ENCODE data around the gene SFSWAP.
"Not testable (repeated sequence)": the region's sequence is repeated elsewhere in the genome, so short reads cannot be mapped to it uniquely, and the experiment has no call there.

Gene SFSWAP

DNA sequence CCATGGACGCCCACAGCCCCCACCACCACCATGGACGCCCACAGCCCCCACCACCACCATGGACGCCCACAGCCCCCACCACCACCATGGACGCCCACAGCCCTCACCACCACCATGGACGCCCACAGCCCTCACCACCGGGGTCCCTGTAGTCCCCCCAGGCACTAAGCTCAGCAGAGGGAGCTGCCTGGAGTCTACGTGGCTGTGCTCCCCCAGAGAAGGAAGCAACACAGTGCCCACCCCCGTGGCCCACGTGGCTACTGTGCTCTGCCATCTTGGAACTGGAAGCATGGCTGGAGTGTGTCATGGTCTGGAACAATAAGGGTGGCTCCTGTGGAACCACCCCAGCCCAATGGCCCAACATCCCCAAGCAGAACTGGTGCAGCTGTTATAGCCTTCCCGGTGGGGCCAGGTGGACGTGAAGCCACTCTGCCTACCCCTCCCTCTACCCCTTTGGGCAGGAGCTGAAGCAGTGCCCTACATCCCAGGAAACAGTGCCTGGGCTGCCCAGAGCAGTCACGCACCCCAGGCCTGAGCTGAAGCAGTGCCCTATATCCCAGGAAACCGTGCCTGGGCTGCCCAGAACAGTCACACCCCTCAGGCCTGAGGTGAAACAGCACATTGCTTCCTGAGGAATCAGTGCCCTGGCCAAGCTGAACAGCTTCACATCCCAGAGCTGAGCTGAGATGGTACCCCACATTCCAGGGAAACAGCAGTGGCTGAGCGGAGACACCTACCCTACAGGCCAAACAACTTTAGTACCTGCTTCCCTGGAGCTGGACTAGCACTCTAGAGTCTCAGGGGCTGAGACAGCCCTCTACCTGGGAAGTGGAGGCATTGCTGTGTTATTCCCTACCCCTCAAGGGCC is 9.0 kb upstream of the SFSWAP start:
- DNase-seq: no peak

DNA sequence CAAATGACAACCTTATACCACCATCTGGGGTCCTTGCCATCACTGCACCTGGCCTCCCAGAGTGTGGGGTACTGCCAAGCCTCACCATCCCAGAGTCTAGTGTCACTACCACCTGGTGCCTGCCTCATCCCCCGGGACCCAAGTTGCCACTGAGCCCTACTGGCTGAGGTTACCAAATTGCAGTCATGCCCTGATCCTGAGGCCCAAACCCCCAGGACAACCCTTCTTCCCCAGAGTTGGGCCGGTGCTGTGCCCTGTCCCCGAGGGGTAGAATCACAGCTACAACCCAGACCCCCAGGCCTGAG is 8.4 kb upstream of the SFSWAP start:
- DNase-seq: no peak

DNA sequence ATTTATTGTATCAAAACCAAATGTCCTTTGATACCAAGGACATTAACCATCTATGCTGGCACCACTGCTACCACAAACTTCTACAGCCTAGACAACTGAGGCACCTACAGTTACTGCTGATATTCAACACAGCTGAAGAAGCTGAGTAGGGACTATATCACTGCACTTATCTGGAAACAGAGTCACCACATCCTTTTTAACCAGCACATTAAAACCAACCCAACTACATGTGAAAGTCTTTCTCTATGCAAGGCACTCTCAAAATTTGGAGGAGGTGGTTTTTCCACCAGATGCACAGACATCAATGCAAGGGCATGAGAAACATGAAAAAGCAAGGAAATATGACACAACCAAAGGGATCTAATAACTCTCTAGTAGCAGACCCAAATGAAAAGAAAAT is 7.7 kb upstream of the SFSWAP start:
- no peak for DNase-seq

DNA sequence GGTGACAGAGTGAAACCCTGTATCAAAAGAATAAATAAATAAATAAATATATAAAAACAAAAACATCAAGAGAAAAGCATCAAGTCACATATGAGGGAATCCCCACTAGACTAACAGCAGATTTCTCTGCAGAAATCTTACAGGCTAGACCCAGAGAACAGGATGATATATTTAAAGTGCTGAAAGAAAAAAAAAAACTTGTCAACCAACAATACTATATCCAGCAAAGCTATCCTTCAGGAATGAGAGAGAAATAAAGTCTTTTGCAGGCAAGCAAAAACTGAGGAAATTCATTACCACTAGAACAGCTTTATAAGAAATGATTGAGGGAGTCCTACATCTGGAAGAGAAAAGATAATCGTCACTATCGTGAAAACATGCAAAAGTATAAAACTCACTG is 6.4 kb upstream of the SFSWAP start:
- DNase-seq: no peak

DNA sequence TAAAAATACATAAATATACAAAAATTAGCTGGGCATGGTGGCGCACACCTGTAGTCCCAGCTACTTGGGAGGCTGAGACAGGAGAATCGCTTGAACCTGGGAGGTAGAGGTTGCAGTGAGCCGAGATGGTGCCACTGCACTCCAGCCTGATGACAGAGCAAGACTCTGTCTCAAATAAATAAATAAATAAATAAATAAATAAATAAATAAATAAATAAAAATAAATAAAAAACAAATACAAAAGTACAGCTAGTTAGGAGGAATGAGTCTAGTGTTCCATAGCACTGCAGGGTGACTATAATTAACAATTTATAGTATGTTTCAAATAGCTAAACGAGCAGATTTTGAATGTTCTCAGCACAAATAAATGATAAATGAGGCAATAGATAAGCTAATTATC is 4.2 kb upstream of the SFSWAP start:
- not testable (repeated sequence) for DNase-seq

DNA sequence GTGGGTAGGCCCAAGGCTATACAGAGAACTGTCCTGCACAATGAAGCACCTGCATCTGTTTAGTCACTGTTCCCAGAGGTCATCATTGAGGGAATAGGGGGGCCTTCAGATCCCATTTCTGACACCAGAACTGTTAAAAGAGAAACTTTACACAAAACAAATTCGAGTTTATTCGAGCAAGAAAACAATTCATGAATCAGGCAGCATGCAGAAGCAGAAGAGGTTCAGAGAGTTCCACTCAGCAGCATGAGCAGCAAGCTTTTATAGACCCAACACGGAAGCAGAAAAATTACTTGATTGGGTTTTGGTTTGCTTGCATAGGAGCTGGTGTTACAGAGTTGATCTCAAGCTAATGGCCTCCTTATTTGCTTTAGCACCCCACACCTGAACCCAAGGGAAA is 1.7 kb upstream of the SFSWAP start:
- DNase-seq: no peak

DNA sequence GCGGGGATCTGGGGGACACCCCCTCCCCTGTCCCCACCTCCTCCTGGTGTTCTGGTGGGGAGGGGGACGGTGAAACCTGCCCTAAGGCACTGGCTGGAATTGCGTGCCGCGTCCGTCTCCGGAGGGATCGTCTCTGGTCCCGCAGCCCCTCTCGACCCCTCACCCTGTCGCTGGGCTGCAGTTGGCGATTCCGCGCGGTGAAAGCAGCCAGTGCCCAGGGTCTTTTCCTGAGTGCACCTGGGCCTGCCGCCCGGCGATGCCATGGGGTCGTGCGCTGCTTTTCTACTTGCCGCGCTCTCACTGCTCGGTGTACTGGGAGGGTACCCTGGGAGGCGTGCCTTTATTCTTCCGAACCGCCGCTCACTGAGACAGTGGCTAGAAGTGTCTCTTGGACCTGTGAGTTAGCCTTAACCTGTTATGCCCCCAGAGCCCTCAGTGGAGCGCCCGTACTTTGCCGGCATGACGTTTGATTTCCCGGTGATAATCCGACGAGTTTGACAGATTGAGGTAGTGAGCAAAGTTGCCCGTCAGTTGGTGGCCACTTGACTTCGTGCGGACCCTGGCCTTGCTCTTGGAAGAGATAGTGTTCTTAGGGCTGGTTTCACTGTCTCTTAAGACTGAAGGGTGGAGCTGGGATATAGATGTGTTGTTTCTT is 788 bp downstream of the SFSWAP start:
- DNase-seq: no peak

DNA sequence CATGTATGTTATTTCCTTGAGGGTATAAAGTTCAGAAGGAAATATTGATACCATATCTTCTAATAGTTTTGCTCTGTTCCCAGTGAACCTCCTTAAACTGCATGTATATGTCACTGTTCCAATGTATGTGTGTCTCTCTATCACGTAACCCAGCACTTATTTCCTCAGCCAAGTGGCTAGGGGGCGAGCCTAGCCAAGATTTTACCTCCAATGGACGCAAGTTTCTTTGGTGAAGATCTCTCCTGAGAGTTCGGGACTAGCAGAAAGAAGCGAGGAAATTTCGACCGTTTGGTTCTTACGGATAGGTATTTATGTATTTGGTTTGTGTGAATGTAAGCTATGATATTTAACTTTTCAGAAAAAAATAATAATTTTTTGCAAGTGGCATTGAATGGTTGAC is 2.5 kb downstream of the SFSWAP start:
- no peak for DNase-seq

DNA sequence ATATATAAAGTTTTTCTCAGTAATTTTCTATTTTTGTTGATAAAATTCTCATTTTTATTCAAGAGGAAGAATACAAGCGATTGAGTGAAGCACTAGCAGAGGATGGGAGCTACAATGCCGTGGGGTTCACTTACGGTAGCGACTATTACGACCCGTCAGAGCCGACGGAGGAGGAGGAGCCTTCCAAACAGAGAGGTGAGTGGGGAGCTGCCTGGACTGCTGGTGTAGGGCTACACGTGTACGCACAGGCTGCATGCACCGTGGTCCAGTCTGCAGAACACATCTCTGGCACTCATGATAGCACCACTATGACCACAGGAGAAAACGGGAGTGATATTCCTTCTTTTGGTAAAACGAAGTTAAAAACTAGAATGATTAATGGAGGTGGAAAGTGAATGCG is 3.9 kb downstream of the SFSWAP start:
- DNase-seq: no peak

DNA sequence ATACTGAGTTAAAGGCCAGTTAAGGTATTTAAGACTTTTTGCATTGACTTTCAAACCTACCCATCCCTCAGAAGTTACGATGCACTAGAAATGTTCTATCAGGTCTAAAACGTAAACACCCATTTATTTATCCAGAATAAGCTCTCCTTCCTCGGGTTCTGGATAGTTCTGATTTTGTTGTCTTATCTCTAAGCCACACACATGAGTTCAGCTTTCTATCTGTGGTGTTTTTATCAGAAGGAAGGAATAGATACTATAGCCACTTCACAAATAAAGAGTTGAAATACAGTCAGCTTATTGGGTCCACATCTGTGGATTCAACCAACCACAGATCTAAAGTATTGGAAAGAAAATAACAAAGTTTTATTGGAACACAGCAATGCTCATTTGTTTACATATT is 5.4 kb downstream of the SFSWAP start:
- no peak for DNase-seq

DNA sequence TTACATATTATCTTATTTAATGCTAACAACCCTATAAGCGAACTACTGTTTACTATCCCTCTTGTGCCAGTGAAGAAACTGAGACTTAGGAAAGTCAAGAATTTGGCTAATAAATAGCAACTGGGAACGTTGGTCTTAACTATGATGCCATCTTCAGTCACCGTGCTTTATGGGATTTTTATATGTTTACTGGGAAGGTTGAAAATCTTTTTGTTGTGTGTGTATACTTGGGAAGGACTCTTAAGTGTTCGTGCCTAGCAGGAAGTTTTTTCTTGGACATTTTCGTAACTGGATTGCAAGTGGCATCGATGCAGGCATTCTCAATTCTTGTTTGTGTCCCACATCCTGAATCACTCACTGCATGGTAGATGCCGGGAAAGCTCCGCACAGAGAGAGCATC is 9.4 kb downstream of the SFSWAP start:
- DNase-seq: no peak

DNA sequence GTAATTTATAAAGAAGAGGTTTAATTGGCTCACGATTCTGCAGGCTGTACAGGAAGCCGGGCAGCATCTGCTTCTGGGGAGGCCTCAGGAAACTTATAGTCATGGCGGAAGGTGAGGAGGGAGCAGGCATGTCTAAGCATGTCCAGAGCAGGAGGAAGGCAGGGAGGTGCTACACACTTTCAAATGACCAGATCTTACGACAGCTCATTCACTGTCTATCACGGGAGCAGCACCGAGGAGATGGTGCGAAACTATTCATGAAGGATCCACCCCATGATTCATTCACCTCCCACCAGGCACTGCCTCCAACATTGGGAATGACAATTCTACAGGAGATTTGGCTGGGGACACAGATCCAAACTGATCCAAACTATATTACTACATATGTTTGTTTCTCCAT is 10.0 kb downstream of the SFSWAP start:
- no peak for DNase-seq

DNA sequence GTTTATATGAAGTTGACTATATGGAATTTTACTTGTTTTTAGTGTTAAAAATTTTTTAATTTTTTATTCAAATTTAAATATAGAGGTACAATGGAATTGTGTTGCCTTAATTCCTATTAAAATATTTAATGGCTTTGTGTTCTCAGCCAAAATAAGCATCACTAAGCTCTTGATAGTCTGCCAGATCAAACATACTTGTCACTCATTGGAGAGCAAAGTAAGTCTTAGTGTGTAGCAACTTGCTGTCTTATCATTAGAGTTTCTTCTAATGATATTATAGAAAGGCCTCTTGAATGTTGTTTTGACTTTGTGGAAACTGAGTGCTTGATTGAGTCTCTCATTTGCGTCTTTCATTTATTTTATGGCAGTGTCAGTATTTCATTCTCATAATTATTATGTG is 10.7 kb downstream of the SFSWAP start:
- DNase-seq: no peak

DNA sequence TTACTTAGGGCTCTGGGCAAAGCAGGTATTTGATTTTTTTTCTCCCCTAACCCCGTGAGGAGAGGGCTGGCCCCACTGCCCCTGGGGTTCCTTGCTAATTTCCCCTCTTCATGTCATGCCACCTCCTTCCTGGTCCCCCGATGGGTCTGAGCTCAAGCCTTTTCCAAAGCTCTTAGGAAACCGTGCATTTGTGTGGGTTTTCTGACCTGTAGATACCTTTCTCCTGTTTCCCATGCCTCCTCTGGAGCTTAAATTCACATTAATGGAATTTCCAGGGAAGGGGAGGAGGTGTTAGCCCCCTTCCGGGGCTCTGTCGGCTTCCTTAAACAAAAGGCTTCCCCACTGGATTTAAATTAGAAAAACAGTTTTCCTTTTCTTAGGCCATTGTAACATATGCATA is 12.6 kb downstream of the SFSWAP start:
- no peak for DNase-seq

DNA sequence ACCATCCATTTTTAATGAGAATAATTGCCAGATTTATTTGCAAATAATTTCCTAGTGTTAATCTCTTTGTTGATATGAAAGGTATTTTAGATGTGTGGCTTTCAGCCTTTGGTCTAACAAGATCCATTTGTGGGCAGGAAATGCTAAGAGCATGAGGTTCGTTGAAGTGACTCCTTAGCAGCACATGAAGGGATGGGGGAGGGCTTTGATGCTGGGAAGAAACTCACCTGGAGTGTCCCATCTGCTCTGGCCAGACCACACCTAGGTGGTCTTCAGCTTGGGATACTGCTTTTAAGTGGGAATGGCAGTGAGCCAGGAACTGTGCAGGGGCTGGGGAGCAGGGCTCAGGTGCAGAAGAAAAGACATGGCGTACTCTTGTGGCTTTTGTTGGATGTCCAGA is 13.6 kb downstream of the SFSWAP start:
- no peak for DNase-seq

DNA sequence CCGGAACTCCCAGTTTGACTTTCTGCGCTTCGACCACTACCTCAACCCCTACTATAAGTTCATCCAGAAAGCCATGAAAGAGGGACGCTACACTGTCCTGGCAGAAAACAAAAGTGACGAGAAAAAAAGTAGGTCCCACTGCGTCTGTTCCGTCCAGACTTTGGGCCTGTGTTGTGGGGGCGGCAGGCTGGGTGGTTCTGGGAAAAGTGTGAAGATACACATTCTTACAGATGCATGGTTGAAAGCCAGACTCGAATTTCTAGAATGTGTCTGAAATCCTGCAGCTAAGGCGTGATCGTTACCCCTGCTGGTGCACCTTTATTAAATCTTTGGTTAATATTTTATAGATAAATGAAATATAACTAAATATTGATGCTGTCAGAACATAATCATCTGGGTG is 14.6 kb downstream of the SFSWAP start:
- no peak for DNase-seq

DNA sequence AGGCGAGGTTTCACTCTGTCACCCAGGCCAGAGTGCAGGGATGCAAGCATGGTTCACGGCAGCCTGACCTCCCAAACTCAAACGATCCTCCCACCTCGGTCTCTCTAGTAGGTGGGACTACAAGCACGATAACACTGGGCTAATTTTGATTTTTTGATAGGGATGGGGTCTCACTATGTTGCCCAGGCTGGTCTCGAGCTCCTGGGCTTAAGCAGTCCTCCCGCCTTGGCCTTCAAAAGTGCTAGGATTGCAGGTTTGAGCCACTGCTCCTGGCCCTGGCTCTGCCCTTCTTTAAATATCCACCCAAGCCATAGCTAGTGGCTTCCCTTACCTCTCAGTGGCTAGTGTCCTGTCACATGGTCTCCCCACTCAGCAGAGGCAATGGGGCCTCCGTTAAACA is 17.8 kb downstream of the SFSWAP start:
- DNase-seq: no peak

DNA sequence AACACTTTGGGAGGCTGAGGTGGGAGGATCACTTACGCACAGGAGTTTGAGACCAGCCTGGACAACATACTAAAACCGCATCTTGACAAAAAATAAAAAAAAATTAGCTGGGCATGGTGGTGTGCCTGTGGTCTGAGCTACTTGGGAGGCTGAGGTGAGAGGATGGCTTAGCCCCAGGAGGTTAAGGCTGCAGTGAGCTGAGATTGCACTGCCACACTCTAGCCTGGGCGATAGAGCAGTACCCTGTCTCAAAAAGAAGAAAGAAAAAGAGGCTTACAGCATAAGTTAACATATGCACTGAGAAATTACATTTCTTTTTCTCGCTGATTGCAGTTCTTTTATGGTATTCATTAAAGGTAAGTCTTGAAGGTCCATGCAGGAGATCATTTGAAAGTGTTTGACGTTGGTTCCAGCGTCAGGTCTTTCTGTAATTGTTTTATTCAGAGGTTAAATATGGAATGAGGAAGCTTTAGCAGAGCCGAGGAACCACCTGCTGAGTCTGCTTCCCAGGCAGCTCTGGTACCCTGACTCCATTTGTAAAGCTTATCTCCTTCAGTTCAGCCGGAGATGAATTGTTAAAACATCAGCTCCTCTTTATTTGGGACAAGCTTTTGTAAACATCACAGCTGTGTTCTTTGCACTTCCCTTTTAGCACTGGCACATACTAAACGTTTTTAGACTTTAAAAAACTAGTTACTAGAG is 18.5 kb downstream of the SFSWAP start:
- no peak for DNase-seq

DNA sequence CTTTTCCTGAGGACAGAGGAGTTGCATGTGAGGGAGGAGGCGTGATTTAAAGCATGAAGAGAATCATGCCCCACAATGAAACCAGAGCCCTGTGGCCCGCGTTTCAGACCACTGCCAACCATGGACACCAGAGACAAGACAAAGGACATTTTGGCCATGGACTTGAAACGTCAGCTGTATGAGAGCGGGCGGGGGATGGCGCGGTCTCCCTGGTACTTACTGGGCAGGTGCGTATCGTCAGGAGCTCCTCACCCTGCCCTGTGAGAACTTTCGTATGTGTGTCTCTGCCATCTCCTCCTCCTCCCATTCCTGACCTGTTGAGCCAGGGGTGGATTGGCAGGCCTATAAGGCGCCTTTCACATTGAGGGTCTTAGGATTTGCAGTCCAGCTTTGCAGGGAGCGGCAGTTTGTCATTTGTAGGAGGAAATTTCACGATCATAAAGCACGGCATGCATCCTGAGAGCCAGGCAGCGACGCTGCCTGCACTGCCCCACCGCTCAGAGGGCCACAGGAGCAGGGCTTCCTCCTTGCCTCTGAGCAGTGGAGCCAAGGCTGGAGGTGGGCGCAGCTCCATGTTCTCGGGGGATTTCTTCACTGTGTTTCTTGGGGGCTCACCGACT is 22.2 kb downstream of the SFSWAP start:
- DNase-seq: no peak

DNA sequence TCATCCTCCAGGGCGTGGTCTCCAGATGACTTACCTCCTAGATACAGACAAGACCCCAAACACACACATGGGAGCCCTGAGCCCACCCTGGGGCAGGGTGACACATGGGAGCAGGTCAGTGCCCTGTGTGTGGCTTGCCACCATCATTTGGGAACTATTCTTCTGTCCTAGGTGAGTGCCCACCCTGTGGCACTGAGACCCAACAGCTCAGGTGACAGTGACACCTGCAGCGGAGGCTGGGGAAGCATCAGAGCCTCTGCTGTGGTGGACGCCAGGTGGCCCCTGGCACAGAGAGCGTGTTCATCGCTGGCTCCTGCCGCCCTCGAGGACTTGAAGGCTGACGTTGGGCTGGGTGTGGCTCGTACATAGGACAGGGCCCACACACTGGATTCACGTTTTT is 23.0 kb downstream of the SFSWAP start:
- DNase-seq: no peak

DNA sequence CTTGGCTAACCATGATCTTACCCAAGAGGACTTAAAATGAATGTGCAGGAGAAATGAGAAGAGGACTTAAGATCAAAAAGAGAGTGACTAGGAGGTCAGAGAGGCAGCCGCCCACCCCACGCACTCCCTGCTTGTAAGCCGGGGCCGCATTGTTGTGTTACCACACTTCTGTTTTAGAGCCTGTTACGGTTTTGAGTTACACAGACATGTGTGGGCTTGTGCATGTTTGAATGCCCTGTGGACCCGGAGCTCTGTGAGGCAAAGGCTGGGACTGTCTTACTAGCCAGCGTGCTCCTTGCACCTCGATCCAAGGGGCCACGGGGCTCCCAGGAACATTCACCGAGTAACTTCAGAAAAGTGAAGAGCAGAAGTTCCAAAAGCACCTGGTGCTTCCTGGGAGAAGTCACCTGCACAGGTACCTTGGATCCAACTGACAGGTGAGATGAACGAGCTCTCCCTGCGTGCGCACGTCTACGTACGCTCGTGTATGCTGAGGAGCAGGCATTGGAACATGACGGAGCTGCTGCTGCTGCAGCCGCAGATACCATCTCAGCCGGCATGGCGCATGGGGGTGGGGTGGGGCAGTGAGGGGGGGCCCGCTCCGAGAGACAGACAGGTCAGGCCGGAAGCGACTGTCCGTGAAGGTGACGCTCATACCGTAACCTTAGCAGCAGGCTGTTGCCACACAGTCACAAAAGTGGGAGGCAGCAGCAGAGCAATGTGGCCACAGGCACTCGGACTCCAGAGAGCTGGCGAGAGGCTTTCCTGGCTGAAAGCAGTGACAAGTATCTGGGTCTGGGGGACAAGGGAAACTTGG is 23.7 kb downstream of the SFSWAP start:
- DNase-seq: no peak

DNA sequence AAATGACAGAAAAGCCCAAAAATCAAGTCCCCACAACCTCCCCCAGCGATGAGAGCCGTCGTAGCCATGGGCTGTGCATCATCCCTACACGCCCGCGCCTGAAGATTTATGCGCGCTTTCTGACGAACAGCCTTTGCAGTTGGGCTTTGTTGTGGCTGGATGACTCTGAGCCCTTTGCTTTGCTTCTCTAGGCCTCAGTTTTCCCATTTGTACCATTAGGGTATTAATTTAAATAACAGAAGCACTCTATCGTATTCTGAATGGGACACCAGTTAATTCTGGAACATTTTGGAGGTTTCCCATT is 24.2 kb downstream of the SFSWAP start:
- no peak for DNase-seq

Measured in hypothalamus (tissue), 51 donors.